ENCODE data around the gene RPL18A.

GRCh38 chr19:17871032-17871877 lies 11.5 kb downstream of the RPL18A start:
- no peak for TF ChIP-seq CTCF (IDR thresholded peaks at IDR 0.05)
- TF ChIP-seq EZH2 (IDR thresholded peaks at IDR 0.05): no peak
- TF ChIP-seq EZH2phosphoT487 (IDR thresholded peaks at IDR 0.05): no peak

All from neural progenitor cell (in vitro differentiated cells).